UCSD-AML1 (cell line): Measurements from ENCODE around the gene TMEM255B.

Source experiments
- DNase-seq: peaks from one replicate; lab custom pipeline; 2025; ENCODE audit not compliant: unreplicated experiment; lab: John Stamatoyannopoulos, UW

Gene TMEM255B

GRCh38 chr13:113766035-113766800 is 7.2 kb downstream of the TMEM255B start:
- DNase-seq = no peak

DNA sequence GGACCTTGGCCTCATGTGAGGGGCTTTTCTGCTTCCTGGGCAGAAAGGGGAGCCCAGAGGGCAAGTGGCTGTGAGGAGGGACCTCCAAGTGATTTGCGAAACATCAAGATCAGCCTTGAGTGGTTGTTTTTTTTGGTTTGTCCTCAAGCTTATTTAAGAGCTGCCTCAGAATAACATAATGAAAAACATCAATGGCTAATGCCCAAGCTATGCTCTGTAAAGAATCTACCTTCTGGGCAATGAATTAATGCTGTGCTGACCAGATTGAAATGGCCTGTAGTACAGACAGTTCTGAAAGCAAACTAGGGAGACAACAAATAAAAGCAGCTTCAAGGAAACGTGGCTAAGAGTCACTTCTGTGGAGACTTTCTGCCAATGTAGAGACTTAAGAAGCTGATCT is 8.3 kb downstream of the TMEM255B start:
- no peak for DNase-seq

- no peak for DNase-seq
These were observed 9.2 kb downstream of the TMEM255B start for GRCh38 chr13:113768018-113768905.

GRCh38 chr13:113769106-113769505 is 10.1 kb downstream of the TMEM255B start:
- no peak for DNase-seq

DNA sequence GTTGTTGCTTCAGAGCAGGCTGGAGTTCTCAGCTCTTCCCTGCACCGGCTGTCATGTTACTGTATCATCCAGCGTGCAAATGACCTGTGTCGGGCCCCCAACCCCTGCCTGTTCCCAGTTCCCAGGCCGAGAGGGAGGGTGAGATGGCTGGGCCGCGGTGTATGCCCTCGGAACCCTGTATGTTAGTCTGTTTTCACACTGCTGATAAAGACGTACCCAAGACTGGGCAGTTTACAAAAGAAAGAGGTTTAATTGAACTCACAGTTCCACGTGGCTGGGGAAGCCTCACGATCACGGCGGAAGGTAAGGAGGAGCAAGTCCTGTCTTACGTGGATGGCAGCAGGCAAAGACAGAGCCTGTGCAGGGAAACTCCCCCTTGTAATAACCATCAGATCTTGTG is 10.9 kb downstream of the TMEM255B start:
- no peak for DNase-seq

DNA sequence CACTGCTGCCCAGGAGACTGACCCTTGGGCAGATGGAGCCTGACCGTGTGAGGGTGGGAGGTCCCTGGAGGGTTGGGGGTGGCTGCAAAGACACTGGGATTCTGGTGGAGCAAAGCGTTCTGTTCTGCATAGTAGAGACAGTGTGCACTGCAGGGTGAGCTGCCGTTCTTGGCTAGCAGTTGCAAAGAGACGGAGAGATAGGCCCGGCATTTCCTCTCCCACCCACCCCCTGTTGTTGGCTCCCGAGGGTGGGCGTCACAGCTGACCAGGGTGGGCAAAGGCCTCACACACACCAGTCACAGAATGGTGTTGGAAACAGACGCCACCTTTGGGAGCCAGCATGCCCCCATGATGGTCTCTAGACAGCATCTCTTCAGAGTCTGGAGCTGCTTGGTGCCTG is 11.4 kb downstream of the TMEM255B start:
- DNase-seq = no peak

DNA sequence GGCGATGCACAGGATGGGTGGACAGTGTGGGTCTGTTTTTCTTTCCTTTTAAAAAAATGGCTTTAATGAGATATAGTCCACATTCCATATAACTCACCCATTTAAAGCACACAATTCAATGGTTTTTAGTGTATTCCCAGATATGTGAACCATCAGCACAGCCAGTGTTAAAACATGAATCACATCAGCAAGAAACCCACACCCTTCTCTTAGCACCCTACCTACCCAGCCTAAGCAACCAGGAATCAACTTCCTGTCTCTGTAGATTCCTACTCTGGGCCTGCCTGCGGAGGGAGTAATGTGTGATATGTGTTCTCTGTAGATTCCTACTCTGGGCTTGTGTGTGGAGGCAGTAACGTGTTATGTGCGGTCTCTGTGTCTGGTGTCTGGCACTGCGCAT is 11.9 kb downstream of the TMEM255B start:
- no peak for DNase-seq

DNA sequence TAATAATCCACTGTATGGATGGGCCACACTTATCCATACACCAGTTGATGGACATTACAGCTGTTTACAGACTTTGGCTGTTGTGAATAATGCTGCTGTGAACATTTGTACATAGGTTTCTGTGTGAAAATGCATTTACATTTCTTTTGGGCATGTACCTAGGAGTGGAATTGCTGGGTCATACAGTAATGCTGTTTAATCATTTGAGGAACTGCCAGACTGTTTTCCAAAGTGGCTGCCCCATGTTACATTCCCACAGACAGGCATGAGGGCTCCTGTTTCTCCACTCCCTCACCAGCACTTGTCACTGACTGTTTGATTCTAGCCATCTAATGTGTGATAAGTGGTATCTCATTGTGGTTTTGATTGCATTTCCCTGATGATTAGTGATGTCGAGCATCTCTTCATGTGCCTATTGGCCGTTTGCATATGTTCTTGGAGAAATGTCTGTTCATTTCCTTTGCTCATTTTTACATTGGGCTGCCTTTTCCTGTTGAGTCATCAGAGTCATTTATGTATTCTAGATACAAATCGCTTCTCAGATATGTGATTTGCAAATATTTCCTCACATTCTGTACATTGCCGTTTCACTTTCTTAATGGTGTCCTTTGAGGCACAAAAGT is 12.8 kb downstream of the TMEM255B start:
- DNase-seq = no peak

GRCh38 chr13:113774177-113775107 is 15.4 kb downstream of the TMEM255B start:
- DNase-seq = no peak

DNA sequence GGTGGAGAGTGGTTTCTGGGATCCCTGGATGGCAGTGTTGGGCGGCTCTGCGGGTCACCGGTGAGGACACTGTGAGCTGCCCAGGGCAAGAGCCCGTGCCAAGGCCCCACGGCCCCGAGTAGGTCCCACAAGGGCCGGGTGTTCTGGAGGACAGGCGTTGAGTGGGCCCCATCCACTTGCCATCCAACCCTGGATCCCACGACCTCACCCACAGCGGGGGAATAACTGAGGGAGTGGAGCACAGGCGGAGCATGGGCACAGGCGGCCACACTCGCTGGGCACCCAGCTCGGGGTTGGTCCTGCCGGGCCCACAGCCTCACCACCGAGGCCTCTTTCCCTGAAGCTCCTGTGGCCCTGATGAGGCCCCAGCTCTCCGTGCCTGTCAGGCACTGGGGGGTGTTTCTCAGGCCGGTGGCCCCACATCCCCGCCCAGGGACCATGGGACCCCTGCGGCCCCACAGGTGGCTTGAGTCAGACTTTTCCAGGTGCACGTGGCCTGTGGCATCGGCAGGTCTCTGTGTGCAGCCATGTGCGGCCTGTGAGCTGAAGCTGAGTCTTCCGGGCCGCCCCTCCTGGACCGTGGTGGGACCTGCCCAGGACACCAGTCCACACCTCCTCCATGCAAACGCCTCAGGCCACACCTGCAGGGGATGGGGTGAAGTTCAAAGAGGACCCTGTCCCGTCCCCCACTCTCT is 16.6 kb downstream of the TMEM255B start:
- DNase-seq = no peak

GRCh38 chr13:113776231-113777125 is 17.5 kb downstream of the TMEM255B start:
- DNase-seq = no peak

DNA sequence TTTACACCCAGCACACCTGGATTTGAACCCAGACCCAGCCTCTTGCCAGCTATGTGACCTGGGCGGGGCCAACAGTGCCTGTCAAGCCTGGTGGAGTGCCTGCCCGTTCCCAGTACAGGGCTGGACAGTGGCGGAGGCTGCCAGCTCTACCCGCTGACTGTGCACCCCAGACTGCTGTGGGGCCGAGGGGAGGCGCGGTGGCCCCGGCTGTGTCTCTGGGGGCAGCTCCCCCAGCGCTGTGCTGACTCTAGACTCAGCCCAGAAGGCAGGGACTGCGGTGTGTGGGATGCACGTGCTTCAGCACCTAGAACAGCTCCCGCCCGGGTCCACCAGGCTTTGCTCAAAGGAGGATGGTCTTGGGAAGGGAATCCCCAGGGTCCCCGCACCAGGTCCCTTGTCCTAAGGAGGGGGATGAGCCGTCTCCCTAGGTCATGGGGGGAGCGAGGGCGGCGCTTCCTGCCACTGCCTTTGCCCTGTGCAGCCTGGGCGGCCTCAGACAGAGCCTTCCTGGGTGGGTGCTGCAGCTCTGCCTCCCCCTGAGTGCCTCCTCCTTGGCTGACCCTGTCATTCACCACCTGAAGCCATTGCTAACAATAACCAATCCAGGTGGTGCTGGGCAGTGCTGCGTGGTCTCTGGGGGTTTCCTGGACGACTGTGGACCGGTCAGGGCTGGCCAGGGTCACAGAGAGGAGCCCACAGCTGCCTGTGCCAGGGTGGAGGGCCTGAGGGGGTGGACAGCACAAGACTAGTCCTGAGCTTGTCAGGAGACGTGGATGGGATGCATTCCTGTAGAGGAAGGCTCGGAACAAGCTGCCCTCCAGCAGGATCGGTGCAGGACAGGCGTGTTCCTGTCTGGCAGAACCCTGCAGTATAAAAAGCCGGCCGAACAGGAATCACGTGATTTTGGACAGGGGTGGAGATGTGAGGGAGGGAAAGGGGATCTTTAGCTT is 18.6 kb downstream of the TMEM255B start:
- no peak for DNase-seq

- no peak for DNase-seq
These were observed 22.5 kb downstream of the TMEM255B start for GRCh38 chr13:113781571-113781970.

DNA sequence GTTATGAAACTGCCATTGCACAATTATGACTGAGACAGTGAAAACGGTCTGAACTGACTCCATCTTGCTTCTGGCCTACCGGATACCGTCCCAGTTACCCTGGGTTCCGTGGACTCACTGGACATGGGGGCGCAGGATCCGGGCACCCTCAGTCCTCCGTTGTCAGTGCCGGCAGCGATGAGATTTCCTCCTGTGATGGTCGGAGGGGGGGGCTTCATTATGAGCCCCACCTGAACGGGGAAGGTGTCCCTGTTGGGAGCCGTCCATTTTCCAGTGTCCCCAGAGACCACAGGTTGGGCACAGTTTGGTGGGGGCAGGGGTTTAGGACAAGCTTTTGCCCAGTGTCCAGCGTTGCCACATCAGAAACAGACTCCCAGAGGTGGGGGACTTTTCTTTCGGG is 23.4 kb downstream of the TMEM255B start:
- no peak for DNase-seq

- no peak for DNase-seq
These were observed 24.3 kb downstream of the TMEM255B start for GRCh38 chr13:113783200-113783881.

- DNase-seq = no peak
These were observed 25.1 kb downstream of the TMEM255B start for GRCh38 chr13:113783966-113784644.

GRCh38 chr13:113784645-113785024 is 25.6 kb downstream of the TMEM255B start:
- no peak for DNase-seq
